ENCODE measurements around the gene NKAIN4.

Gene NKAIN4

GRCh38 chr20:63287697-63288580, 33.7 kb upstream of the NKAIN4 start:
- DNase-seq: no peak

DNA sequence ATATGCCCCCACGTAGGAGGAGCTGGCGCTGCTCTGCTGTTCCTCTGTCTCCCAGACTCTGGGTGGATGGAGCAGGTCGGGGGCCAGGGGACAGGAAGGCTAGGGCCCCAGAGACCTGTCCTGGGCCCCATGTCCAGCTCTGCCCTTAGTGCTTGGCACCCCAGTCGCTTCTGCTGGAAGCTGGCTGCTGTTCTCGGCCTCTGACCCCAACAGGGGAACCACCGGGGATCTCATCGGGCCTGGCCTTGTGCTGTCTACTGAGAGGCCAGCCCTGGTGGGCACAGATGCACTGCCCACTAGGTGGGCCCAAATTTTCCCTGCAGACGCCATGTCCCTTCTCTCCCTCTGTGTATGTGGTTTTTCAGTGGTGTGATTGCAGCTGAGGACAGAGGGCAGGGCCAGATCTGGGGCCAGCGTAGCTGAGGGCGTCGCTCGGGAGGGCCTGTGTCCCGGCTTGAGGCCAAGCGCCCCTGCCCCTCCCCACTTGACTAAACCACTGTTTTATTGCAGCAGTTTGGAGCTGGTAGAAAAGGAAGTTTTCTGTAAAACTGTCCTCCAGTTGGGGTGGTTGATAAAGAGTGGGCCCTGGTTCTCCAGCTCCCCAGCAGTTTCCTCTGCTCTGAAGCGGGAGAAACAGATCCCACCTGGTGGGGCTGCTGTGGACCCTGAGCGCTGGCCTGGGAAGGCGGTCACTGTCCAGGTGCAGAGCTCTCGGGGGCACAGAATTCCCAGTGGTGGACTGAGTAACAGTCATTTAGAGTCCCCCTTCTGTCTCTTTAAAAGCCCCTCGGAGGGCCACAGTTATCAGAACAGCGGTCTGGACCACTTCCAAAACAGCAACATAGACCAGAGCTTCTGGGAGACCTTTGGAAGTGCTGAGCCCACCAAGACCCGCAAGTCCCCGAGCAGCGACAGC, 32.8 kb upstream of the NKAIN4 start:
- DNase-seq: no peak

GRCh38 chr20:63285636-63286615, 31.7 kb upstream of the NKAIN4 start:
- no peak for DNase-seq

DNA sequence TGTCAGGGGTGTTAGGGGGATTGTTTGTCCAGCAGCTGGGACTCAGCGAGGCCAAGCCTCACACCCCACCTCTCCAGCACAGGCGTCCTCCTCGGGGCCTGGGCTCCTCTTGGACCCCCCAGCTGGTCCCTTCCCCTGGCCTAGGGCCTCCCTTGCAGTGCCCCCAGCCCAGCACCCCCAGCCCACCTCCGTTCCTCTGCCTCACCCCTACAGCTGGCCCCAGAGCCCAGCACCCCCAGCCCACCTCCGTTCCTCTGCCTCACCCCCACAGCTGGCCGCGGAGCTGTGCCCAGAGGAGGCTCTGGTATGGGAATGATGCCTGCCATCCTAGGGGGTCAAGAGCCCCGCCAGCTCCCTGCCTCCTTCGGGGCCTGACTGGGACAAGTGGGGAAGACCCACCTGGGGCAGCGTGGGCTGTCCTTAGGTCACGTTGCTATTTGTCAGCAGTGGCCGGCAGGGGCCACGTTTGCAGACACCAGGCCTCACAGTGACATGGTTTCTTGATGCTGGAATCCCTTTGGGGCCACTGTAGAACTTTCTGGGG, 30.8 kb upstream of the NKAIN4 start:
- no peak for DNase-seq

- DNase-seq: no peak
These were observed 30.3 kb upstream of the NKAIN4 start for GRCh38 chr20:63284544-63284949.

DNA sequence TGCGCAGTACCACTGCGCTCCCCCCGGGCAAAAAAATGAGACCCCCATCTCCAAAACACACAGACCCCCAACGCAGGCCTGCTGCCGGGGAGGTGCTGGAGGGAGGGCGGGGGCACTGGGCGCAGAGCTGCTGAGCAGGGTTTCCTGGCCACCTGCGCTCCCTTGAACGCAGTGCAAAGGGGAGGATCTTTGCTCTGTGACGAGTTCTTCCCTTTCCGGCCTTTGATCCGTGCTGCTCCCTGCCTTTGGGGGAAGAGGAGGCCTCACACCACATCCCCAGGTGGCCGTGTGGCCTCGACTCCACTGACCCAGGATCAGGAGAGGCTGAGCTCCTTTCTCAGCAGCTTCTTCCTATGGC, 29.8 kb upstream of the NKAIN4 start:
- no peak for DNase-seq

- no peak for DNase-seq
These were observed 29.3 kb upstream of the NKAIN4 start for GRCh38 chr20:63283397-63284082.

DNA sequence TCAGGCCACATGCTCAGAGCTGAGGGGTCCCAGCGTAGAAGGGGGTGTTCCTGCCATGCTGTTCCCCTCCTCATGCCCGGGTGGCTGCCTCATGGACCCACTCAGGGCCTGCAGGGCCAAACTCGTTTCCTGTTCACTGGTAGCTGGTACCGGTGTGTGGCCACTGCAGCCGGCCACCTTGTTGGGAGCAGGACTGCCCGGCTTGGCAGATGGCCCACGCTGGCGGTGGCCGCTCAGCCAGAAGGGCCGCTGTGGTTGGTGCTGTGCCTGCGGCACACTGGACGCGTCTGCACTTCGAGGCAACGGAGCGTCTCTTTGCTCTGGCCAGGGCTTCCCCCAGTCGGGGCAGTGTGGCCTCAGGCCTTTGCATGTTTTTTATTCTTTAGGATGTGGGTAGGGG, 28.7 kb upstream of the NKAIN4 start:
- no peak for DNase-seq

DNA sequence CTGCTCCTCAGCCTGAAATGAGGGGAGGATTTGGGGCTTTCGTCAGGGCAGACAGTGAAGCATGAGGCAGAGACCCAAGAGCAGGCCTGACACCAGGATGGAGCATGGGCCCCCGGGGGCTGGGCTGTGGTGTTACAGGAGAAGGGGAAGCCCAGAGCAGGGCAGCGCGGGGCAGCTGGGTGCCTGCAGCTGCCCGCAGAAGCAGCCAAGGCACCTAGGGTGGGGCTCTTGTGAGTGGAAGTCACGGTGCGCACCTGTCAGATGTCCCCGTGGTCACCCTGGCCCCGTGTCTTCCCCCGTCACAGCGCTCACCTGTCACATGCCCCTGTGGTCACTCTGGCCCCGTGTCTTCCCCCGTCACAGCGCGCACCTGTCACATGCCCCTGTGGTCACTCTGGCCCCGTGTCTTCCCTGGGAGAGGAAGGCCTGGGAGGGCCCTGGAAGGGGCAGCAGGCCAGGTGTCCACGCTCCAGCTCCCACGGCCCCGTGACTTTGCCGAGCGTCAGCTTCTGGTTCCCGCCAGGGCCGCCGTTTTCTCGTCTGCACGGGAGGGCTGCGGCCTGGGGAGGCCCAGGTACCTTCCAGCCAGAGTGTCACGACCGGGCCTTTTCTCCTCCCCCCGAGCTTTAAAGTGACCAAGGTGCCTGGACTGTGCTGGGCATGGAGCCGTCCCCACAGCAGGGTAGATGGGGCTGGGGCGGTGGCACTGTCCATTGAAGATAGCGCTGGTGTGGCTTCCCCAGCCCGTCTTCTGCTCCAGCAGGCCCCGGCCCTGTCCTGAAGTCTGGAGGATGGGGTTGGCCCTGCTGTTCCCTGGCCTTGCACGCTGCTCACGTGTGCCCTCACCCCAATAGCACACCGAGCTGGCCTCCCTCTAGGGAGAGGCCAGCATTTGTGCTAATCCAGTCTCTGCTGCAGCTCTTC, 27.7 kb upstream of the NKAIN4 start:
- no peak for DNase-seq

DNA sequence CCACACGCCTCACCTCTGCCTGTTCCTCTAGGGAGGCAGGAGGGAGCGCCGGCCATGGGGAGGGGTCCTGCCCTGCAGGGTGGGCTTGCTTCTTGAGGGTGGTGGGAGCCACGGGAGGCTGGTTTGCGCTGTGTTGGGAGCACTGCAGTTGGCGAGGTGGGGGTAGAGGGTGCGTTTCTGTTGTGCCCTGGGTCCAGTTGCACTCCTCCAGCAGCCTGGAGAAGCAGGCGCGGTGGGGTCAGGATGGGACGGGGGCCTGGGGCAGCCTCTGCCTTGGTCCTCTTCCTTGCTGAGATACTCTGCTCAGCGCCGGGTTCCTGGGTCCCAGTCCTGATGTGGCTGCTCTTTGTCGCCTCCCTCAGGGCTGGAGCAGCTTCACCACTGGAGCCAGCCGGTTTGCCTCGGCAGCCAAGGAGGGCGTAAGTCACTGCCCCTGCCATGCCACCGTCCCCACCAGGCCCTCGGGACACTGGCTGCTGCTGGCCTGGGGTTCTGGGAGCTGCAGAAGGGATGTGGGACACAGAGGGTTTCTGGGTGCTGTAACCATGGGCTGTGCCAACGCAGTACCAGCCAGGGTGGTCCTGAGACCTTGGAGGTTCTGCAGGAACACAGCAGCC, 26.8 kb upstream of the NKAIN4 start:
- no peak for DNase-seq

DNA sequence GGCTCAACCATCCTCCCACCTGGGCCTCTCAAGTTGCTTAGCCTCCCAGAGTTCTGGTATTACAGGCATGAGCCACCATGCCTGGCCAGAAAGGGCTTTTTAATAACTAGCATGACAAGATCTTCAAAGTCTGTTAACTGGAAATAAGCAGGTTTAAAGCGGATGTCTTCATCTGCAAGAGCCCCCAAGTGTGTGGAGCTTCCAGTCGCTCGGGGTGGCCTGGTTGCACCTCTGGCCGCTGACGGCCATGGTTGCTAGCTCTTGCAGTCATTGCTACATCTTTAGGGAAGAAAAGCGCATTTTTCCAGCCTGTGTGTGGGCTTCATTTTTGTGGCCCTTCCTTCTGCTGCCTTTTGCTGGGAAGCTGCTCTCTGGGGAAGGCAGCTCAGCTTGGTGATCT, 26.1 kb upstream of the NKAIN4 start:
- no peak for DNase-seq

DNA sequence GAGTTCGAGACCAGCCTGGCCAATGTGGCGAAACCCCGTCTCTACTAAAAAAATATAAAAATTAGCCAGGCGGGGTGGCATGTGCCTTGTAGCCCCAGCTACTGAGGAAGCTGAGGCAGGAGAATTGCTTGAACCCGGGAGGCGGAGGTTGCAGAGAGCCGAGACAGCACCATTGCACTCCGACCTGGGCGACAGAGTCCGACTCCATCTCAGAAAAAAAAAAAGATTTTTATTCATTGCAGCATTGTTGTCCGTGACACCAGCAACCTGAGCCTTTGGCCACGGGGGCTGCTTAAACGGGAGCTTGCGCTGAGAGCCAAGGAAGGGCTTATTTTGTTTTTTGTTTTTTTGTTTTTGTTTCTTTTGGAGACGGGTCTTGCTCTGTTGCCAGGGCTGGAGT, 25.7 kb upstream of the NKAIN4 start:
- DNase-seq: no peak

DNA sequence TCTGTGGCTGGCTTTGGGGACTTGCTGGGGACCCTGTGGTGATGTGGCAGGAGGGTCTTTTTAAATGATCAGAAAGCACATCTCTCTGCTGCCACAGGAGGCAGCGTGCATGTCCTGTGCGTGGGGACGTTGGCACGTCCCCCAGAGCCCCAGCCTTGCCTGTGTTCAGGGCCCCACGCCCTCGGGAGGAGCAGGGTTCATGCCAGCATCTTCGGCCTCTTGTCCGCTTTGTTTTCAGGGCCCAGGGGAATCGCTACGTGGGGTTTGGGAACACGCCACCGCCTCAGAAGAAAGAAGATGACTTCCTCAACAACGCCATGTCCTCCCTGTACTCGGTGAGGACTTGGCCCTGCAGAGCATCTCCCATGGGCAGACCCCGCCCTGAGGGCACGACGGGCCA, 24.4 kb upstream of the NKAIN4 start:
- DNase-seq: no peak

DNA sequence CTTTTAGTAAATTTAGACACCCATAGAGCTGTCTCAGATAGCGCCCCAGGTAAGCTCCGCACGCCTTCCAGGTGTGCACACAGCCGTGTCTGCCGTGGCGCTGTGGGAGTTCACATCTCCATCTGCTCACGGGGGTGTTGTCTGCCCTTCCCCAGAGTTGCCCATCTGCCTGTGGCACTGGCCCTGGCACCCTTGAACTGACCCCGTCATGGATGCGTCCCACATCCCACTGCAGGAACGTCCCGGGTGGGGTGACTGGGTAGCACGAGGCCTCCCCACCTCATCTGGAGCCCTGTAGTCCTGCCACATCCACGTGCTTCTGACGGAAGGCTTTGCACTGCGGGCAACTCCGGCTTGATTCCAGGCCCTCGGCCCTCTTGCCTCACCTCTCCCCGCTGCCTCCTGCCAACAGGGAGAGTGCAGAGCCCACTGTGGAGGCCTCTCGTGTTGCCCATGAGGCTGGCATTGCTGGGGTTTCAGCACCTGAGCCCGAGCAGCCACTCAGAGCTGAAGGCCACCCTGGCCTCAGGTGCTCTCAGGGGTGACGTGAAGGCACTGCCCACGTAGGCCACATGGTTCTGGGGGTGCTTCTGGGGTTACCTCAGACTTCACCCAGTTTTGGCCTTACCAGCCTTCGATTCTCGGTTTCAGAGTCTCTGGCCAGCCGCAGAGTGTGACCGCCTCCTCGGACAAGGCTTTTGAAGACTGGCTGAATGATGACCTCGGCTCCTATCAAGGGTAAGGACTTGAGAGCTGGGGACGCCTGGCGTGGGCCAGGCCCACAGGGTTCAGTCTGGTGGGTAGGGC, 23.4 kb upstream of the NKAIN4 start:
- DNase-seq: no peak

DNA sequence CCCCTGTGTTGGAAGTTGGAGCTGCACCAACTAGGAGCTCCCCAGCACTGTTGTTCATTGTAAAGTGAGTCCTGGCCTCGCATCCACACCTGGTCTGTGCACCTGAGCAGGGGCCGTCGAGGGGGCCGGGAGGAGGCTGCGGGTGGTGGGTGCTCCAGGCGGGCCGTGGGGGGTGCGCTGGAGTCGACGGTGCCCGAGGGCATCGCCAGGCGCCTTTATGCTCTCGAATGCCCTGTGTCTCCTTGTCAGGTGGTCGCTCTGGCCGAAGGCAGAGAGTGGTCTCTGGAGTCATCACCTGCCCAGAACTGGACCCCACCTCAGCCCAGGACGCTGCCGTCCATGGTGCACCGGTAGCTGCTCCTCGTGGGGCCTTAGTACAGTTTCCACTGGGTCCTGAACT, 22.7 kb upstream of the NKAIN4 start:
- DNase-seq: no peak

- no peak for DNase-seq
These were observed 21.6 kb upstream of the NKAIN4 start for GRCh38 chr20:63275825-63276224.

DNA sequence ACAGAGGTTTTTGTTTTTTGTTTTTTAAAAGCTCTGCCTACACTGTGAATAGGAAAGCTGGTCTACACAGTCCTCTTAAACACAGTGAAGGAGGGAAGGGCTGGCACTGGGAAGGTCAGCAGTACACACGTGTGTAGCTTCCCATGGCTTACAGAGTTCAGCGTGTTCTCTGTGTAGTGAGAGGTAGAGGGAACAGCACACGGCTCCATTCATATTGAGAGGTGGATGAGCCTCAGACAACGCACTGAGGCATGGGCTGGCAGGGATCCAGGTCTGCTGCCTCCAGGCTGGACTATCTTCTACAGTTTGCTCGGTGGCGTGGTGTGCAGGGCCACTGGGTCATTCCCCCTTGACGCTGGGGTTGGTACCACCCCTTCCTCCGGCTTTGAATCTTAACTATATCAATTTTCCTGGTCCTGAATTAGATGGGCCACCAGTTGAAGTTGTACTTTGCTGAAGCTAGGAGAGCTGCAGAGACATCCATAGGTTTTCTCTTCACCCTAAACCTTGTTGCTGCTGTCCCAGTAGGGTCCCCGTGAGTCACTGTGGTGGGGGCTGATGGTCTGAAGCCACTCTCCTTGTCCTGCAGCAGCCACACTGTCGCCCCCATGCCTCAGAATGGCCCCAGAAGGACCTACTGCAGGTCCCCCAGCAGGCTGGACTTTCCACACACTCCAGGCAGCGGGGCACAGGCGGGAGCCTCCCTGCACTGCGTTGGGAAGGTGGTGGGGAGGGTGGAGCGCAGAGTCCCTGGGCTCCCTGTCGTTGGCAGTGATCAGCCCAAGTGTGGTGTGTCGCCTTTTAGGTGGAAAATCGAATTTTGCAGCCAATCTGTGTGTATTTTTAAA, 20.3 kb upstream of the NKAIN4 start:
- no peak for DNase-seq

GRCh38 chr20:63273635-63274380, 19.5 kb upstream of the NKAIN4 start:
- no peak for DNase-seq
